Tibial nerve (tissue), 4 donors: ENCODE results near the gene TNP2. TPM values are rescaled to one million over a fixed set of nuclear protein-coding genes. Genes with fewer than 3 reads are reported as not detected.

Source experiments
- DNase-seq, 2 donors: peaks; one replicate each; pipeline ENCODE4 v3.0.0-alpha.2; 2019; ENCODE audit warnings: low spot score in 2 of 2
- H3K27ac ChIP-seq, 4 donors: fragments of 200-600 bp; sonication (generic) in 3 of 4; one replicate each; pipeline ENCODE4 v1.5.1; 2017 to 2019; ENCODE audit warnings: mild to moderate bottlenecking in 1 of 4
- H3K27me3 ChIP-seq, 2 donors: fragments of 200-600 bp; sonication (generic) in 1 of 2; one replicate each; pipeline versions ENCODE4 v1.5.1 to v1.6.0; 2017 to 2019
- H3K36me3 ChIP-seq, 3 donors: fragments of 200-600 bp; sonication (generic); one replicate each; pipeline ENCODE4 v1.5.1; 2018 to 2019
- H3K4me1 ChIP-seq, 4 donors: fragments of 200-600 bp; sonication (generic) in 3 of 4; one replicate each; pipeline ENCODE4 v1.5.1; 2017 to 2019
- H3K4me3 ChIP-seq, 4 donors: fragments of 200-600 bp; sonication (generic) in 3 of 4; one replicate each; pipeline ENCODE4 v1.5.1; 2017 to 2019; ENCODE audit warnings: mild to moderate bottlenecking in 1 of 4, moderate library complexity in 1 of 4
- H3K9me3 ChIP-seq, 4 donors: fragments of 200-600 bp; sonication (generic) in 3 of 4; one replicate each; pipeline ENCODE4 v1.5.1; 2017 to 2019
- EP300 ChIP-seq, 2 donors: sonication (generic); formaldehyde crosslinking; IDR thresholded peaks; one replicate each; pipeline ENCODE4 v1.6.1; 2017; ENCODE audit warnings: antibody characterized with exemption in 2 of 2, mild to moderate bottlenecking in 1 of 2
- POLR2A ChIP-seq, 2 donors: fragments of 450-650 bp; IDR thresholded peaks; one replicate each; pipeline ENCODE4 v1.6.1; 2017; ENCODE audit warnings: antibody characterized with exemption in 2 of 2, mild to moderate bottlenecking in 2 of 2, moderate library complexity in 2 of 2
- WGBS, 2 donors: methylation state at CpG; one replicate each; pipeline ENCODE4 v1.1.5; 2018; 5-methylcytosine and 5-hydroxymethylcytosine counted together
- total RNA-seq, 4 donors: library from RNA; depleted of rRNA; stranded (reverse); fragments of >200 nt; gene quantifications; one replicate each; pipeline ENCODE4 v1.1.0, GENCODE V29; 2016
- TF ChIP-seq, protein P1 (sequence below), 5 experiments: fragments of 200-600 bp in 3 of 5; fragments of 450-650 bp in 2 of 5; sonication (generic) in 3 of 5; IDR thresholded peaks; one replicate each; pipeline ENCODE4 v1.5.1; 2016 to 2019; ENCODE audit warnings: antibody characterized with exemption in 5 of 5, mild to moderate bottlenecking in 3 of 5, moderate library complexity in 2 of 5

TNP2 gene
- total RNA-seq, 4 donors from 2014 or later, result not detected

DNA sequence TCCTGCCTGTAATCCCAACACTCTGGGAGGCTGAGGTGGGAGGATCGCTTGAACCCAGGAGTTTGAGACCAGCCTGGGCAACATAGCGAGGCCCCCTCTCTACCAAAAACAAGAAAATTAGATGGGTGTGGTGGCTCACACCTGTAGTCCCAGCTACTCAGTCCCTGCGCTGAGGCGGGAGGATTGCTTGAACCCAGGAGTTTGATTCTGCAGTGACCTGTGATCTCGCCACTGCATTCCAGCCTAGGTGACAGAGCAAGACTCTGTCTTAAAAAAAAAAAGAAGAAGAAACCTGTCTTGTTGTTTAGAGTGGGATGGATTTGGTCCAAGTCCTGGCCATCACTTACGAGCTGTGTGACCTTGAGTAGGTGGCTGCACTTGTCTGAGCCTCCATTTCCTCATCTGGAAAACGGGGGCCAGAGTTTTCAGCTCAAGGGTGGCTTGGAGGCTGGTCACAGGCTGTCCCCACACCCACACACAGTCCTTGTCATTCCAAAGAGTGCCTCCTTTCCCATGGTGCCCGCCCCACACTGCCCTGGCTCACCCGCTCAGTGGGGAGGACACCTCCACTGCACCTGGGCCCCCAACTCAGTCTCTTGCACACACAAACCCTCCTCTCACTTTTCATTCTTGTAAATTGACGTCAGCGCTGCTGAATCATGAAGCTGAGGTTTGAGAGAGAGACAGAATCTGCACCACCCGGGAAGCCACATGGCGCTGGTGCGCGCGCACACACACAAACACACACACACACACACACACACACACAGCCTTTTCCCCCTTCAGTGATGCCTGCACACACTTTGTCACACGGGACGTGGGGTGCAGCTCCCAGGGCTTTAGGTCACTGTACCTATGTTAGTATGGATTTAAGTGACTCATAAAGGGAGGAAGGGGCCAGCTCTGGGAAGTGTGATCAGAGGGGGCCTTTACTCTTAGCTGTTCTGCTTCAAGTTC lies 17.3 kb downstream of the TNP2 start:
- Histone ChIP-seq H3K27me3 (no peaks in the 10 kb centered on the region), H3K27ac (no peak overlapping the region), H3K9me3 (no peaks in the 10 kb centered on the region), H3K4me3 (no peak overlapping the region), H3K4me1 (peaks cover 0 to 25% (median 3%) of the 10 kb centered on the region in 4 donors), H3K36me3 (no peaks in the 10 kb centered on the region)
- TF ChIP-seq EP300 (IDR thresholded peaks at IDR 0.05) (no peak), POLR2A (IDR thresholded peaks at IDR 0.05) (no peak)
- TF ChIP-seq, protein P1, sequence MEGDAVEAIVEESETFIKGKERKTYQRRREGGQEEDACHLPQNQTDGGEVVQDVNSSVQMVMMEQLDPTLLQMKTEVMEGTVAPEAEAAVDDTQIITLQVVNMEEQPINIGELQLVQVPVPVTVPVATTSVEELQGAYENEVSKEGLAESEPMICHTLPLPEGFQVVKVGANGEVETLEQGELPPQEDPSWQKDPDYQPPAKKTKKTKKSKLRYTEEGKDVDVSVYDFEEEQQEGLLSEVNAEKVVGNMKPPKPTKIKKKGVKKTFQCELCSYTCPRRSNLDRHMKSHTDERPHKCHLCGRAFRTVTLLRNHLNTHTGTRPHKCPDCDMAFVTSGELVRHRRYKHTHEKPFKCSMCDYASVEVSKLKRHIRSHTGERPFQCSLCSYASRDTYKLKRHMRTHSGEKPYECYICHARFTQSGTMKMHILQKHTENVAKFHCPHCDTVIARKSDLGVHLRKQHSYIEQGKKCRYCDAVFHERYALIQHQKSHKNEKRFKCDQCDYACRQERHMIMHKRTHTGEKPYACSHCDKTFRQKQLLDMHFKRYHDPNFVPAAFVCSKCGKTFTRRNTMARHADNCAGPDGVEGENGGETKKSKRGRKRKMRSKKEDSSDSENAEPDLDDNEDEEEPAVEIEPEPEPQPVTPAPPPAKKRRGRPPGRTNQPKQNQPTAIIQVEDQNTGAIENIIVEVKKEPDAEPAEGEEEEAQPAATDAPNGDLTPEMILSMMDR (IDR thresholded peaks at IDR 0.05), result no peak
- DNase-seq, result no peak
- WGBS, 2 donors, result 75 to 76% methylated on average over 18 of the region's 18 CpGs

DNA sequence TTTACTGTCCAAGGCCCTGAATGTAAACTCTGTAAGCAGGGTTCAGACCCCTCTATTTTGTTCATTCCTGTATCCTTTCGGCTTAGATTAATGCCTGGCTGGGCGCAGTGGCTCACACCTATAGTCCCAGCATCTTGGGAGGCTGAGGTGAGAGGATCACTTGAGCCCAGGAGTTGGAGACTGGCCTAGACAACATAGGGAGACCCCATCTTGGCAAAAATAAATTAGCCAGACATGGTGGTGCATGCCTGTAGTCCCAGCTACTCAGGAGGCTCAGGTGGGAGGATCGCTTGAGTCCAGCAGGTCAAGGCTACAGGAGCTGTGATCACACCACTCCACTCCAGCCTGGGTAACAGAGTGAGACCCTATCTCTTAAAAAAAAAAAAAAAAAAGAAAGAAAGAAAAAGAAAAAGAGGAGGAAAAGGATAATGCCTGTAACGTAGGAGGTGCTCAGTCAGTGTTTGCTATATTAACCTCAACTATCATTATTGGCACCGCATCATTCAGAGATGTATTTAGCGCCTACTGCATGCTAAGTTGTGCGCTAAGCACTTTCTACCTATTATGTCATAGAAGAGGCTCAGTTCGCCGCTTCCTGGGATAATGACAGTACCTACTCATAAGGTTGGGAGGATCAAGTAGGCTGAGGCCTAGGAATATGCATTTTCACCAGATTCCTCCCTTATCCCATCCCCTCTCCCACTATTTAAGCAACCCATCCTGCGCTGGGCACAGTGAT lies 18.2 kb downstream of the TNP2 start:
- Histone ChIP-seq H3K4me1 (peaks cover 0 to 24% (median 2%) of the 10 kb centered on the region in 4 donors), H3K9me3 (peaks cover 0 to 6% (median 0%) of the 10 kb centered on the region in 4 donors), H3K36me3 (no peaks in the 10 kb centered on the region), H3K27me3 (no peaks in the 10 kb centered on the region), H3K4me3 (no peak overlapping the region), H3K27ac (no peak overlapping the region)
- TF ChIP-seq, protein P1 (IDR thresholded peaks at IDR 0.05), result no peak
- no peak for TF ChIP-seq EP300 (IDR thresholded peaks at IDR 0.05)
- no peak for TF ChIP-seq POLR2A (IDR thresholded peaks at IDR 0.05)
- WGBS, 2 donors, result 94 to 96% methylated on average over 10 of the region's 10 CpGs
- no peak for DNase-seq

DNA sequence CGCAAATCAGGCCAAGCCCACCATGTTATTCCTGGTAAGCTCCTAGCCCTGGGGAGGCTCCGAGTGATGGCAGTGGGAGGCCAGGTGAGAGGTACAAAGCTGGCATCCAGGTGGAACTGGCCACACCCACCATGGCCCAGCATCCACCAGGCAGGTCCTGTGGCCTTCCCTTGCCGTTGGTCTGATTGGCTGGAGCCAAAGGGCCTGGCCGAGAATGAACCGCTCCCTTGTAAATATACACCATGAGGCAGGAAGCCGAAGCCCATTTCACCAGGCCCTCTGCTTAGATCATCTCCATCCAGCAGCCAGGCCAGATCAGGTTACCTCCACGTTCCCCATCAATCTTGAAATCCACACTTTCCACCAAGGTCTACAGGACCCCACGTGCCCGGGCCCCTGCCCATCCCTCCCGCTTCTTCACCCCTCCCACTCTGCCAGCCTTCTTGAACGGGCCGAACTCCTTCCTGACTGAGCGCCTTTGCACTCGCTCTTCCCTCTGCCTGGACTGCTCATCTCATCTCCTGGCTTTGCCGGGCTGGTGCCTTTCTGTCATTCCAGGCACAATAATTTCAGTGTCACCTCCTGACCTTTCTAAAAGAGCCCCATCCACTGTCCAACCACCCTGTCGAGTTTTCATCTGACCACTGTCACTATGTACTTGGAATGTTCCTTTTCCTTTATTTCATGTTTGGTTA lies 18.9 kb downstream of the TNP2 start:
- 70 to 73% methylated on average over 16 of the region's 16 CpGs for WGBS, 2 donors
- DNase-seq, result no peak
- peaks cover 0 to 21% (median 2%) of the 10 kb centered on the region in 4 donors for H3K4me1 ChIP-seq
- no peak overlapping the region for H3K4me3 ChIP-seq
- TF ChIP-seq, protein P1 (IDR thresholded peaks at IDR 0.05), result no peak
- TF ChIP-seq POLR2A (IDR thresholded peaks at IDR 0.05), result no peak
- TF ChIP-seq EP300 (IDR thresholded peaks at IDR 0.05), result no peak
- no peaks in the 10 kb centered on the region for H3K36me3 ChIP-seq
- H3K9me3 ChIP-seq, result peaks cover 0 to 6% (median 0%) of the 10 kb centered on the region in 4 donors
- H3K27ac ChIP-seq, result no peak overlapping the region
- no peaks in the 10 kb centered on the region for H3K27me3 ChIP-seq

DNA sequence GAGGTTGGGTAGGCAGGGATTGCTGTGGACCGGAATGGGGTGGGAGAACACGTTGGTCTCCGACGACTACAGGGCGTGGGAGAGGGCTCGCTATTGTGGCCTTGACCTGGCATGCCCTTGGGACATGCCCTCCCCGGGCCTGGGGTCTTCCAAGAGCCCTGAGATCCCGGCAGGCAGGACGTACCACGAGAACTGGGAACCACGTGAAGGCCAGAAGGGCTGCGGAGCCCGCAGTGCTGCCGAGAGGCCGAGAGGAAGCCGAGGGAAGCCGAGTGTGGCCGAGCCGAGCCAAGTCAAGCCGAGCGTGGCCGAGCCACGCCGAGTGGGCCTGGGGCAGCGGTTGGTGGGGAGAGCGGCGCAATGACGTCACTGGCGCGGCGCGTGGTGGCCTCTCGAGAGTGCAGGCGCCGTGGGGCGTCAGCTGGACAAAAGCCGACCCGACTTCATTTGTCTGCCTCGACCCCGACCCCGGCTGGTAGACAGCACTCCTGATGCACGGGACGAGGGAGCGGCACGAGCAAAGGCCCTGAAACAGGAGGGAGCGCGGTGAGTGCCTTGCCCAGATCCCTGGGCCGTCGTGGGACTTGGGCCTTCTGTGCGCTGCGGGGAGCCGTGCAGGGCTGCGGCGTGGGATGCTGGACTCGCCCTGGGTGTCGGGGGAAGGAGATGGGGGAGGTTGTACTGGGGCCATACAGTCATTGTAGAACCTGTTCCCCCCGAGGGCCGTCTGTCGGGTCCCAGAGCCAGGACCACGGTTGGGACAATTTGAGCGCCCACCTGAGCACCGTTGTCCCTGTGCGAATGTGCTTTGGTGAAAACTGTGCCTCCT lies 19.7 kb downstream of the TNP2 start:
- WGBS, 2 donors, result 88 to 90% methylated on average over 58 to 63 of the region's 63 CpGs
- no peaks in the 10 kb centered on the region for H3K36me3 ChIP-seq
- H3K4me3 ChIP-seq, result no peak overlapping the region
- H3K27ac ChIP-seq, result no peak overlapping the region
- TF ChIP-seq, protein P1 (IDR thresholded peaks at IDR 0.05), result no peak
- no peak for TF ChIP-seq POLR2A (IDR thresholded peaks at IDR 0.05)
- TF ChIP-seq EP300 (IDR thresholded peaks at IDR 0.05), result no peak
- H3K27me3 ChIP-seq, result no peaks in the 10 kb centered on the region
- H3K4me1 ChIP-seq, result peaks cover 0 to 13% (median under 1%) of the 10 kb centered on the region in 4 donors
- no peak for DNase-seq
- peaks cover 0 to 6% (median 0%) of the 10 kb centered on the region in 4 donors for H3K9me3 ChIP-seq
